ENCODE data around the gene ZNF385D.

ZNF385D gene

GRCh38 chr3:21592828-21593227 is 158.2 kb downstream of the ZNF385D start:
- no peak for DNase-seq

- peak; percentile 5 for DNase-seq
Observed at GRCh38 chr3:21587894-21588293, 163.1 kb downstream of the ZNF385D start.

- no peak for DNase-seq
Observed at GRCh38 chr3:21585216-21585740, 165.7 kb downstream of the ZNF385D start.

GRCh38 chr3:21573291-21573690 is 177.7 kb downstream of the ZNF385D start:
- DNase-seq: peak; percentile 16

- no peak for DNase-seq
Observed at GRCh38 chr3:21564531-21564930, 186.5 kb downstream of the ZNF385D start.

GRCh38 chr3:21562243-21562642 is 188.8 kb downstream of the ZNF385D start:
- DNase-seq: peak; percentile 46

GRCh38 chr3:21561472-21561871 is 189.5 kb downstream of the ZNF385D start:
- DNase-seq: no peak

GRCh38 chr3:21551019-21551418 is 200.0 kb downstream of the ZNF385D start:
- peak; percentile 23 for DNase-seq

GRCh38 chr3:21544076-21544462 is 206.9 kb downstream of the ZNF385D start:
- no peak for DNase-seq

GRCh38 chr3:21543380-21544075 is 207.5 kb downstream of the ZNF385D start:
- DNase-seq: no peak

GRCh38 chr3:21542656-21543379 is 208.2 kb downstream of the ZNF385D start:
- DNase-seq: no peak

GRCh38 chr3:21540265-21540664 is 210.7 kb downstream of the ZNF385D start:
- no peak for DNase-seq

- DNase-seq: no peak
Observed at GRCh38 chr3:21534462-21534861, 216.5 kb downstream of the ZNF385D start.

GRCh38 chr3:21533002-21533401 is 218.0 kb downstream of the ZNF385D start:
- DNase-seq: no peak

- no peak for DNase-seq
Observed at GRCh38 chr3:21531909-21532308, 219.1 kb downstream of the ZNF385D start.

GRCh38 chr3:21528291-21528995 is 222.6 kb downstream of the ZNF385D start:
- no peak for DNase-seq

- DNase-seq: no peak
Observed at GRCh38 chr3:21526461-21526860, 224.5 kb downstream of the ZNF385D start.

GRCh38 chr3:21524133-21524532 is 226.9 kb downstream of the ZNF385D start:
- peak; percentile 40 for DNase-seq

GRCh38 chr3:21520106-21520963 is 230.7 kb downstream of the ZNF385D start:
- no peak for DNase-seq

- no peak for DNase-seq
Observed at GRCh38 chr3:21517184-21517583, 233.8 kb downstream of the ZNF385D start.

- no peak for DNase-seq
Observed at GRCh38 chr3:21515417-21515816, 235.6 kb downstream of the ZNF385D start.

GRCh38 chr3:21509731-21510470 is 241.1 kb downstream of the ZNF385D start:
- no peak for DNase-seq

All from fibroblast of skin of abdomen (primary cell).